SW480 (cell line): ENCODE results near the gene CAPRIN2.

Experiments
- DNase-seq: peaks from one replicate; pipeline ENCODE4 v3.0.0-alpha.2; 2016; ENCODE audit warnings: low spot score

Gene CAPRIN2

GRCh38 chr12:30754750-30755394, at the start of gene CAPRIN2:
Gene CAPRIN2, minus strand, starts transcription at chr12:30754951. Its CDS starts 1,431 bp downstream, at chr12:30753520.
- DNase-seq = peak; percentile 96

- no peak for DNase-seq
Measured at GRCh38 chr12:30797689-30798088, 42.9 kb upstream of the CAPRIN2 start.

- peak; percentile 35 for DNase-seq
Measured at GRCh38 chr12:30796891-30797371, 42.2 kb upstream of the CAPRIN2 start.

- DNase-seq = peak; percentile 63
Measured at GRCh38 chr12:30796313-30796780, 41.6 kb upstream of the CAPRIN2 start.

- peak; percentile 84 for DNase-seq
Measured at GRCh38 chr12:30795410-30796312, 40.9 kb upstream of the CAPRIN2 start.

- peak; percentile 94 for DNase-seq
Measured at GRCh38 chr12:30794591-30795409, 40.0 kb upstream of the CAPRIN2 start.

GRCh38 chr12:30794020-30794419, 39.3 kb upstream of the CAPRIN2 start:
- DNase-seq = no peak

- DNase-seq = no peak
Measured at GRCh38 chr12:30792648-30793499, 38.1 kb upstream of the CAPRIN2 start.

GRCh38 chr12:30792085-30792484, 37.3 kb upstream of the CAPRIN2 start:
- no peak for DNase-seq

GRCh38 chr12:30788754-30789153, 34.0 kb upstream of the CAPRIN2 start:
- DNase-seq = no peak

GRCh38 chr12:30785630-30786029, 30.9 kb upstream of the CAPRIN2 start:
- DNase-seq = no peak

- no peak for DNase-seq
Measured at GRCh38 chr12:30784508-30784907, 29.8 kb upstream of the CAPRIN2 start.

GRCh38 chr12:30783946-30784345, 29.2 kb upstream of the CAPRIN2 start:
- DNase-seq = no peak

- no peak for DNase-seq
Measured at GRCh38 chr12:30782316-30783173, 27.8 kb upstream of the CAPRIN2 start.

GRCh38 chr12:30779578-30779977, 24.8 kb upstream of the CAPRIN2 start:
- no peak for DNase-seq

GRCh38 chr12:30779178-30779577, 24.4 kb upstream of the CAPRIN2 start:
- no peak for DNase-seq

- no peak for DNase-seq
Measured at GRCh38 chr12:30774599-30774998, 19.8 kb upstream of the CAPRIN2 start.

- DNase-seq = no peak
Measured at GRCh38 chr12:30769802-30770201, 15.1 kb upstream of the CAPRIN2 start.

- no peak for DNase-seq
Measured at GRCh38 chr12:30764251-30764650, 9.5 kb upstream of the CAPRIN2 start.

- no peak for DNase-seq
Measured at GRCh38 chr12:30763053-30763452, 8.3 kb upstream of the CAPRIN2 start.
